GM13976 (cell line): ENCODE measurements around the gene DNAJC5.

Experiments used
- DNase-seq: peaks from one replicate; pipeline ENCODE4 v3.0.0; 2012; ENCODE audit warnings: low spot score
- CTCF ChIP-seq: IDR thresholded peaks from 2 replicates; pipeline ENCODE4 v1.5.1; 2012; ENCODE audit warnings: borderline replicate concordance, mild to moderate bottlenecking; ENCODE audit not compliant: insufficient read depth; ENCODE audit errors: extremely low read depth, missing control alignments, control extremely low read depth
- in situ Hi-C: fragments of 300-500 bp; cut with MboI; formaldehyde crosslinking; loops from one replicate; pipeline ENCODE4 v1.12.0; 2022; ENCODE audit warnings: low sequenced_read_pairs, mixed read lengths, inconsistent platforms; ENCODE audit not compliant: unreplicated experiment

Gene DNAJC5

DNA sequence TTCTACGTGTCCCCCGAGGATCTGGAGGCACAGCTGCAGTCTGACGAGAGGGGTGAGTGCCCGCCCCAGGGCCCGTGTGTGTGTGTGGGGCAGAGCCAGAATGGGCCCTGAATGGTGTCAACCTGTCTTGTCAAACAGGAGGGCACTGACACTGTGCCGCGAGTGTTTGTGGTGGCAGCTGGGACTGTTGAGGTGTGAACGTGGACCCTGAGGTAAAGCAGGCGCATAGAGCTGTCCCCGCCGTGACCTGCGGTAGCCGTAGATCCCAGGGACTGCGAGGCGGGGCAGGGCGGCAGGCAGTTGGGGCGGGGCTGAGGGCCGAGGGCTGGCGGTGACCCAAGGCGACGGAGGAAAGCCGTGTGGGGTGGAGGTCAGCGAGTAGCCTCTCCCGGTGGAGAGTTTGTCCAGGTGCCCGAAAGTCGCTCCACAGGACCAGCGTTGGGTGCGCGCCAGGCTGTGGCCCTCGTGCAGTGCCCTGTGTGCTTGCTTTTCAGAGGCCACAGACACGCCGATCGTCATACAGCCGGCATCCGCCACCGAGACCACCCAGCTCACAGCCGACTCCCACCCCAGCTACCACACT is 36.1 kb downstream of the DNAJC5 start:
- DNase-seq = no peak
- TF ChIP-seq CTCF = no peak
- in situ Hi-C loops = no loop called here

DNA sequence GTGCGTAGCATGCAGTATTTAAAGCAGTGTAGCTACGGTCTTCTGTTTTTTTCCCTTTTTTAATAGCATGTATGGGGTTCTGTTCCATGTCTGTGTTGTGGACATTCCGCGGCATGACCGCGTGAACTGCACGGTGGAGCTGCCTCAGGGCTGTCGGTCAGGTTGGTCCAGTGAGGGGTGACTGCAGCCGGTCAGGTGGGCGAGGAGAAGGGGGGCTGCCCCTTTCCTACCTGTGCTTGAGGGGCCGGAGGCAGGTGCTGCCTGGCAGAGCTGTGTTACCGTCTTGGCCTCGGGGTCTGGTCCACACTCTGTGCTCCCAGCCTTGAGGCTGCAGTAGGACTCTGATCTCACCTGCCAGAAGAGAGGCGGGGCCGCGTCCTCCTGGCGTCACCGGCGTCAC is 36.8 kb downstream of the DNAJC5 start:
- in situ Hi-C loops = no loop called here
- TF ChIP-seq CTCF = no peak
- DNase-seq = no peak

DNA sequence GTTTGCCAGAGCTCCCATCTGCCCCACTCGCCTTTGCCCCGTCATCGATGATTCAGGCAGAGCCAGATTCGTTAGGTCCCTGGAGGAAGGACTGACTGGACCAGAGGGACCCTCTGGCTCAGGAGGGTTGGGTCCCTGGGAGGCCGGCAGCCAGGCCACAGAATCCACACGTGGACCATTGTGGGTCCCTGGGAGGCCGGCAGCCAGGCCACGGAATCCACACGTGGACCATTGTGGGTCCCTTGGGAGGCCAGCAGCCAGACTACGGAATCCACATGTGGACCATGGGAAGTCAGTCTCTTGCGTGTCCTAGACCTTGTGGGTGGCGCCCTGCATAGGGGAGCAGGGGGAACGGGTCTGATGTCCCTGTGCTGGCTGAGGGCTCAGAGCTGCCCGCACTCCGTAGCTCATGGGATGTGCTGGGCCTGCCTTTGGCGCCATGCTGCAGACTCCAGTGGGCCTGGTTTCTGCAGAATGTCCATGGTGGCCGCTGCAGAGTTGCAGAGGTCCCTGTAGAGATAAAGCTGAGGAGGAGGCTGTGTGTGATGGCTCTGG is 37.8 kb downstream of the DNAJC5 start:
- no peak for TF ChIP-seq CTCF
- DNase-seq = no peak
- in situ Hi-C loops = no loop called here

DNA sequence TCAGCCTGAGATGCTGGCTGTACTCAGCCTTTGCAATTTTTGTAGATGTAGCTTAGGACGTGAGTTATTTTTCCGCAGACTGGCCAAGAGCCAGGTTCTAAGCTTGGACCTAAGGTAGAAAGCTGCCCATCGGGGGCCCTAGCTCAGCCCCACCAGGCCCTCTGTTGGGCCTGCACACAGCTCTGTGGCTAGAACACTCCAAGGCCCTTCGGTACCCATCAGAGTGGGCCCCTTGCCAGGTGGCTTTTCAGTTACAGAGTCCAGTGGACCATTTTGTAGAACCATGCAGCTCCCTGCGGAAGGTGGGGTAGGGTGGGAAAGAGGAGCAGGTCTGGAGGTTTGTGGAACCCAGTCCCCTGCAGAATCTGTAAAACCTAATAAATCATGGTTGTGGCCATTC is 38.7 kb downstream of the DNAJC5 start:
- in situ Hi-C loops = no loop called here
- no peak for DNase-seq
- TF ChIP-seq CTCF = no peak

DNA sequence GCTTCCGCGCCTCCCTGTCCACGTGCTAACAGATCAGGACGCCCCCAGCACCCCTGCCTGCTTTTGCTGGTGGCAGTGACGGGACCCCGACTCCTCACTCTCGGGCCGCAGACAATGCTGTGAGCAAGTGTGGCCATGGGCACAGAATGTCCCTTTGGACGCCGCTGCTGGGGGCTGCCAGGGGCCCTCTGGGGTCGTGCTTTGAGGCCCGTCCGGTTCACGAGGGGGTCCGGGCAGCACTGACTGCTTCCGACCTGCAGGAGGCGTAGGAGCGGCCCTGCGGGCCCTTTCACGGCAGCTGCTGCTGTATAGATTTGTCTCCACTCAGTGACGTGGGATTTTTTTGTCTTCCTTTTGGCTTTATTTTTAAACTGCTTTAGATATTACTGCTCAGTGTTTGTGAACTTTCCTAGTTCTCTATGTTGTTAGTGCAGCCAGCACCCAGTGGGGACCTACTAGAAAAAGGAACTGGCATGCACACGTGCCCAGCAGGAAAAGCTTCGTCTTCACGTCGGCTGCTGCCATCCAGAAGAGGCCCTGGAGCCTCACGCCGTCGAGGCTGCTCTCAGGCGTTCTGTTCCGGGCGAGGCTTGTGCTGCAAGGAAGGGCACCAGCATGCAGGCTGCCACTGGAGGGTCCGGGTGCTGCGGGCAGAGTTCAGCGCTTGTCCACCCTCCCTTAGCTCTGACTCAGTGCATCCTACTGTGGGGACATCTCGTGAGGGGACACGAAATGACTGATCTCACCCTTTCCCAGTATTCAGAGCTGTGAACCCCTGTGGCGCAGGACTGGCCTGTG is 39.5 kb downstream of the DNAJC5 start:
- in situ Hi-C loops = no loop called here
- DNase-seq = no peak
- TF ChIP-seq CTCF = no peak

- in situ Hi-C loops = no loop called here
- TF ChIP-seq CTCF = no peak
- DNase-seq = no peak
These were observed 40.5 kb downstream of the DNAJC5 start for GRCh38 chr20:63935447-63935846.
